Measurements from ENCODE around the gene PIBF1.
"Not testable (repeated sequence)": the region's sequence is repeated elsewhere in the genome, so short reads cannot be mapped to it uniquely, and the experiment has no call there.

PIBF1 gene, protein sequence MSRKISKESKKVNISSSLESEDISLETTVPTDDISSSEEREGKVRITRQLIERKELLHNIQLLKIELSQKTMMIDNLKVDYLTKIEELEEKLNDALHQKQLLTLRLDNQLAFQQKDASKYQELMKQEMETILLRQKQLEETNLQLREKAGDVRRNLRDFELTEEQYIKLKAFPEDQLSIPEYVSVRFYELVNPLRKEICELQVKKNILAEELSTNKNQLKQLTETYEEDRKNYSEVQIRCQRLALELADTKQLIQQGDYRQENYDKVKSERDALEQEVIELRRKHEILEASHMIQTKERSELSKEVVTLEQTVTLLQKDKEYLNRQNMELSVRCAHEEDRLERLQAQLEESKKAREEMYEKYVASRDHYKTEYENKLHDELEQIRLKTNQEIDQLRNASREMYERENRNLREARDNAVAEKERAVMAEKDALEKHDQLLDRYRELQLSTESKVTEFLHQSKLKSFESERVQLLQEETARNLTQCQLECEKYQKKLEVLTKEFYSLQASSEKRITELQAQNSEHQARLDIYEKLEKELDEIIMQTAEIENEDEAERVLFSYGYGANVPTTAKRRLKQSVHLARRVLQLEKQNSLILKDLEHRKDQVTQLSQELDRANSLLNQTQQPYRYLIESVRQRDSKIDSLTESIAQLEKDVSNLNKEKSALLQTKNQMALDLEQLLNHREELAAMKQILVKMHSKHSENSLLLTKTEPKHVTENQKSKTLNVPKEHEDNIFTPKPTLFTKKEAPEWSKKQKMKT

DNA sequence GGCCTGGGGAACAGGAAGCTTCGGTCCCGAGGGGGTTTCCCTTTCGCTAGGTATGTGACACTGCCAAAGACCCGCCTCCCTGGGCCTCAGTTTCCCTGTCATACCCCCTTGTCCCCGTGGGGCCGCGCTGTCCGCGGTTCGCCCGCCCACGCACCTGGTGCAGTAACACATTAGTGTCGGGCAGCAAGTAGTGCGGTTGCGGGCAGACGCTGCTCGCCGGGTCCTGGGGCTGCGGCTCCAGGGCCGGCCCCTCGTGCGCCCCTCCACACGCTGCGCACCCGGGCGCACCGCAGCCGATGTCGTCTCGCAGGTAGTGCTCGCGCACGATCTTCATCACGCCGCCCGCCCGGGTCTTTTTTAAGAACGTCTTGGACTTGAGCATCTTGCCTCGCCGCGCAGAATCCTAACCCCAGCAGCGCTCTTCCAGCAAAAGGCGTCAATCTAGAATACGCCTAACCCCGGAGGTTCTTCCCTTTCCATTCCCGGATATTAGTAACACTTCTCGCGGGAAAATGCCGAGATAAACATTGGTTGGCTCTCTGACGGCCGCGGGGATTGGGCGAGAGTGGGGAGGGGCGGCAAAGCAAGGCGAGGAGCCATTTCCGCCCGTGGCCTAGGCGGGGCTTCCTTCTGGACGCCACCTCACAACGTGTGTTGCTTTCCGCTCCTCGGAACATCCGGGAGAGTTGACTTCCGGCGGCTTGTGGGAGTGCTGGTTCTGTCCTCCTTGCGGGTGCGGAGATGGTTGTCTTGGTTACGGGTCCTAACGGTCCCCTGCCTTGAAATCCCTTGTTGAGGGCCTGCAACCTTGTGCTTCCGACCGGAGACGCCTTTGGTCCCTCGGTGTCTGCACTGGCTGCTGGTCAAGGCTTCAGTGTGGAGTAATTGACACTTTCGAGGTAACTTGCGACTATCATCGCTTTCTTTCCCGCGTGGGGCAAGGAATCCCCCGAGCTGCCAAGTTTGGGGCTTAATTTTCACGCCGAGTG is at the start of gene PIBF1, which contains the start of gene DIS3:
PIBF1 (plus strand) TSS at position 683 of the 989 bp plus-strand sequence. CDS start 1,337 bp downstream, outside the sequence.
DIS3 (minus strand) TSS at position 450 of the 989 bp plus-strand sequence; CDS start at position 382, 68 bp downstream.
- DNase-seq (ENCODE audit: low read depth in 2 of 2), result peak; percentile 96

DNA sequence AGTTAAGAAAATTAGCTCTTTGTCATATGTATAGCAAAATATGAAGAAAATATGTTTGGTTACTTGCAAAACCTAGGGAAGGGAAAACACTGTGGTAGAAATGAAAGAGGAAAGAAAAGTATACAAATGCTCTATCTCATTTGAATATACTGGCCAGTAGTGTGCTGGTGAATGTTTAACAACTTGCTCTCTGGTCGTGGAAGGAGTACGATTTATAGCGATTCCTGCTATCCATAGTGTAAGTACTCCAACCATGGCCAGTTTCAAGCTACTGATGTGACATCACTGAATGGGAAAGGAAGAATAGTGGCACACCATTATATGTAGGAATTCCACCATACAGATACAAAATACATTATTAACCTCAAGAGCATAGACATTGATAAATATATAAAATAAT is 44.9 kb upstream of the PIBF1 start:
- DNase-seq (ENCODE audit: low read depth in 2 of 2), result no peak

DNA sequence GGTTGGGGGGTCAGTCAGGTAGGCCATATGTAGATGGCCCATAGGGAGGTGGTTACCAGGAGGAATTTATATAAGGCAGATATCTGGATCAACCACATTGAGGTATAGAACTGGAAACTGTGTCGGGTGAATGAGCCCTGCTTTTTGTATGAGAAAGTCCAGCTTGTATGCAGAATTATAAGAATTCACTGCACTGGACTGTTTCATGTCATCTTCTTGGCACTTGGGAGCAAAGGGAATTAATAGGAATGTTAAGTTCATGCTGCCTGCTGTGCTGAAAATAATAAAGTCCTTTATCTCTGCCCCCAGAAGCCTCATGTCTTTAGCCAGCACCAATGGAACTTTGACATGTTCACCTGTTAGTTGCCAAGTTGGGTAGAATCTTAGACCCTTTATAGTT is 41.9 kb upstream of the PIBF1 start:
- no peak for DNase-seq (ENCODE audit: low read depth in 2 of 2)

DNA sequence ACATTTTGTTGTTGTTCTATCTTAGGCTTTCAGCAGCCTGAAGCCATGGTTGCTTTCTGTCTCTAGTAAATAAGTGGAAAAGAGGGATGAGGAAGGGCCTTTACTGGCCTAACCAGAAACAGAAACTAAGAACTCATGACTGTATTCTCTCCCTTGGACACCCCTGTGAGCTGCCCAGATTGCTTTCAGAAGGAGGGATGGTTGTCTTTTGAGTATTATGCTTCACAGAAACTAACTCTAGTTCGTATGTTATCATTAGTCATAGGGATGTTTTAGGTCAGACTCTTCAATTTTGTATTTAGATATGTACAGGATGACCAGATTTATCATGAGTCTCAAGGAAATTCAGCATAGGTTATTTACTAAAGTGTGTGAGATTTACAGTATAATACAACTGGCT is 36.7 kb upstream of the PIBF1 start:
- DNase-seq (ENCODE audit: low read depth in 2 of 2), result no peak

DNA sequence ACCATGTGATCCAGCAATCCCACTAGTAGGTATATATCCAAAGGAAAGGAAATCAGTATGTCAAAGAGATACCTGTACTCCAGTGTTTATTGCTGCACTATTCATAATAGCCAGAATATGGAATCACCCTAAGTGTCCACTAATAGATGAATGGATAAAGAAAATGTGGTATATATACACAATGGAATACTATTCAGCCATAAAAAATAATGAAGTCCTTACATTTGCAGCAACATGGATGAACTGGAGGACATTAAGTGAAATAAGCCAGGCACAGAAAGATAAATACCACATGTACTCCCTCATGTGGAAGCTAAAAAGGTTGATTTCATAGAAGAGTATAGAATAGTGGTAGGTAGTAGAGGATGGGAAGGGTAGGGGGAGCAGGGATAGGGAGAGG is 30.7 kb upstream of the PIBF1 start:
- DNase-seq (ENCODE audit: low read depth in 2 of 2), result no peak

DNA sequence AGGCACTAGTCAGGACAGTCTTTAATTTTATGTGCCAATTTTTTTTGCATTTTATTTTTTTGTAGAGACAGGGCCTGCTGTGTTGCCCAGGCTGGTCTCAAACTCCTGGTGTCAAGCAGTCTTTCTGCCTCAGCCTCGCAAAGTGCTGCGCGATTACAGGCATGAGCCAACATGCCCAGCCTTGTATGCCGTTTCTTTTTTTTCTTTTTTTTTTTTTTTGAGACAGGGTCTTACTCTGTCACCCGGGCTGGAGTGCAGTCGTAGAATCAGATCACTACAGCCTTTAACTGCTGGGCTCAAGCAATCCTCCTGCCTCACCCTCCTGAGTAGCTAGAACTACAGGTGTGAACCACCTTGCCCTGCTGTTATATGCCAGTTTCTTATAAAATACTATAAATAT is 27.8 kb upstream of the PIBF1 start:
- DNase-seq (ENCODE audit: low read depth in 2 of 2), result no peak

DNA sequence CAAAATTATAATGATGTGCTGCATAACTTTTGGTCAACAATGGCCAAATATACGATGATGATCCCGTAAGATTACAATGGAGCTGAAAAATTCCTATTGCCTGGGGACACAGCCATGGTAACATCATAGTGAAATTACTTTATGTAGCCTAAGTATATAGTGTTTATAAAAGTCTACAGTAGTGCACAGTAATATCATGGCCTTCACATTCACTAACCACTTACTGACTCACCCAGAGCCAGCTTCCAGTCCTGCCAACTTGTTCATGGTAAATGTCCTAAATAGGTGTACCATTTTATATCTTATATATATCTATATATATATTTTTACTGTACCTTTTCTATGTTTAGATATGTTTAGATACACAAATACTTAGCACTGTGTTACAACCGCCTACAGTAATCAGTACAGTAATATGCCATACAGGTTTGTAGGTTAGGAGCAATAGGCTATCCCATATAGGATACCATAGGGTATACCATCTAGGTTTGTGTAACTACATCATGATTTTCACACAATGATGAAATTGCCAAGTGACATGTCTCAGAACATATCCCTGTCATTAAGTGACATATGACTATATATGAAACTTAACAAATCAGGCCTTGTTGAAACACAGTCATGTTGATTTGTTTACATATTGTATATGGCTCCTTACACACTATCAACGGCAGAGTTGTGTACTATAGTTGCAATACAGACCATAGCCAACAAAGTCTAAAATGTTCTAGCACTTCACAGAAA is 24.0 kb upstream of the PIBF1 start:
- DNase-seq (ENCODE audit: low read depth in 2 of 2), result no peak

DNA sequence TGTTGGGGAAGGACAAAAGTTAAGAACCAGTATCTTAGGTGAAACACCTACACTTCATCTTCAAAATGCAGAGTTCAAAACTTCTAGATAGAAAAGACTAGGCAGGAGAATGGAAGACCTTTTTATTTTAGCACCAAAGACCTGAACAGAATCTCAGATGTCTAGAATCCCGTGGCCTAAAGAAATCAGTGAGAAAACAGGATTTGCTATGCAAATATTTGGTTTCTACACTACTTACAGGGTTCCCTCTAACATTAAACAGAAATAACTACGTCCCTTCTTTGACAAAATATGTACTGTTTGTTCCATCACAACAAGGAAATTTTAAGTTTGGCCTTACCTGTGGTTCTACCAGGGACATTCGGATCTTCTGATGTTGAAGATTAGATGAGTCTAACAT is 21.7 kb upstream of the PIBF1 start:
- DNase-seq (ENCODE audit: low read depth in 2 of 2), result no peak

DNA sequence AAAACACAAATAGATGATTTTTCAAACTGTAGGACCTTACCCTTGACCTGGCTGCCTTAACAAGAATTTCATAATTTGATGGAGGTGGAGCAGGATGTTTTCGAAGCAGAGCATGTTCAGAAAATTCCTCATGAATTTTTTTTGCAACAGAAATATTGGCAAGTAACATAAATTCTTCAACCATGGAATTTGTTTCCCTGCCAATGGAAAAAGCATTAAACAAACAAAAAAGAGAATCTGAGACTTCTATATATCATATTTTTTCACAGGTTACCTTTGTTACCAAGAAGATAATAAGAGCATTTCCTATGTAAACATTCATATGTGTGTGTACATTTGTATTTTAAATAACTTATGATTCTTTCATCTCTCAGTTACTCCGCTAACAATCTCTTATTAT is 18.5 kb upstream of the PIBF1 start:
- DNase-seq (ENCODE audit: low read depth in 2 of 2), result no peak

DNA sequence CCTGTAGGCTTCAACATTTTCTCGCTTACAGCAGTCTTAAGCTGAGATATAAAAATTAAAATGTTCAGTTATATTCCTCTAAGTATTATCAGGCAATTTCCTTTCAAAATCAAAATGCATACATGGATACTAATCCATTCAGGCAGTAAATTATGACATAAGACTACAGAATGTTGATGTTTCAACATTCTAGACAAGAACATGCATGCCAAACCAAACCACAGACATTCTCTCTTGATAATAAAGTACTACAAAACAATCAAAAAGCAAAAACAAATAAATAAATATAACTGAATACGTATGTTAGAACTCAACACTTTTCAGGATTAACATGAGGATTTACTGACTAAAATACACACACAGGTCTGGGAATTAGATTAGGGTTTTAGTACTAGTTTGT is 7.9 kb upstream of the PIBF1 start:
- DNase-seq (ENCODE audit: low read depth in 2 of 2), result no peak

DNA sequence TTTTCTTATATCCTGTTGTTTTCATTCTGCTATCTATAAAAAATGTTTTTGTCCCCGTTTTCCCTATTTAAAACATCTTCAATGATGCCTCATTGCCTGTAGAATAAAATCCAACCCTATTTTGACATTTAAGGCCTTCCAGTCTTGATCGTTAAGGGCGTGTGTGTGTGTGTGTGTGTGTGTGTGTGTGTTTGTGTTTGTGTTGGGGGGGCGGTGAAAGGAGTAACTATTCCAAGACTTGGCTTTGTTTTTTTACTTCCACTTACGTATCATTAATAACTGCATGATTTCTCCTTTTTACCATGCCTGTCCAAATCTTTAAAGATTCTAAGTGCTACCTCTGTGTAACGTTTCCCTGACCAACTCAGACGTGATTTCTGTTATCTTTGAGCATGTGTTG is 784 bp downstream of the PIBF1 start:
- no peak for DNase-seq (ENCODE audit: low read depth in 2 of 2)

DNA sequence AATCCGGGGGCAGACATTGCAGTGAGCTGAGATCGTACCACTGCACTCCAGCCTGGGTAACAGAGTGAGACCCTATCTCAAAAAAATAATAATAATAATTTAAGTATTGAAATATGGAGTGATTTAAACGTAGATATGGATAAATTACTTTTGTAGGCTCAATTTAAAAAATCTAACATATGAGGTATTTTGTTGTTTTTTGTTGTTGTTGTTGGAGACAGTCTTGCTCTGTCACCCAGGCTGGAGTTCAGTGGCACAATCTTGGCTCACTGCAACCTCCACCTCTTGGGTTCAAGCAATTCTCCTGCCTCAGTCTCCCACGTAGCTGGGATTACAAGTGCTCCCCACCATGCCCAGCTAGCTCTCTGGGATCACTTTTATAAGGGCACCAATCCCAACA is 2.7 kb downstream of the PIBF1 start:
- DNase-seq (ENCODE audit: low read depth in 2 of 2), result not testable (repeated sequence)

DNA sequence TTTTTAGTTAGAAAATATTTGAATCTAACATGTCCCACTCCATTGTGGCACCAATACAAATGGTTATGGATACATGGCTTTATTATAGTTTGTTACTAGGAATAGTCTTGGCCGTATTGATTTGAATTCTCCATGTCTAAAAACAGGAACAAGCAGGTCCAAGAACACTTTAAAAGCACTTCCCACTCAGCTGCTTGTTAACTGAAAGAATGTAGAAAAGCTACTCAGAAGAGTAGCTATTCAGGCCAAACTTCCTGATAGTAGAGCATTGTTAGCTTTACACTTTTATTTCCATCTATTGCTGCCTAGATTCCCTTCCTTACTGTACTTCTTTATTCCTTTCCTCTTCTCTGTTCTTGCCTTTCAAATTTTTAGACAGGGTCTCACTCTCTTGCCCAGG is 6.9 kb downstream of the PIBF1 start:
- no peak for DNase-seq (ENCODE audit: low read depth in 2 of 2)

DNA sequence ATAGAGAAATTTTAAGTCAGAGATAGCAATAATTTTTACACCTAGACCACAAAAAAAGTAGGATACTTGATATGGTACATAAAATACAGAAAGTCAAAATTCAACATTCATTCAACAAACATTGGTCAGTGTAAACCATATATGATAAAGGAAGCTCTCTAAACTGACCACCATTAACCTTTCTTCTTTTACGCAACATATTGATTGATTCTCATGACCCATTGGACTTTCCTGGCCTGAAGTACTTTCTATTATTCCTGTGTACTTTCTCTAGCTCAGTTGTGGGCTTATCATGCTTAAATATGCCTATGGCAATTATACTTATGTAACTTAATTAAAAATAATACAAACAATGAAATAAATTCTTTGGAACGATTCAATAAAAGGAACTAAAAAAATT is 10.7 kb downstream of the PIBF1 start:
- no peak for DNase-seq (ENCODE audit: low read depth in 2 of 2)

DNA sequence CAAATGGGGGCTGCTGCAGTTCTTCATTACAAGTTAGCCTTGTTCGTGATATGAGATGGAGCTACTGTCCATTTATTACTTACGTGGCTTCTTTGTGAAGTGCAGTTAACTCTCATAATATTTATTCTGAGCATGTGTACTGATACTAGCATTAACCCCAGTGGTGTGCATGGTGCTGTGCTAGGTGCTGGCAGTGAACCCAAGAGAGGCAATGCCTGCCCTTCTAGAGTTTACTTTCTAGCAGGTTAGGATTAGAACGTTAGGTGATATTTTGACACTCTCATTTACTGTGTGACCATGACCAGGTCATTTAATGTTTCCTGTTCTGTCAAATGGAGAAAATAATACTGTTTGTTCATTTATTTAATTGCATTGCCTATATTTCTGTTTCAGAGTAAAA is 16.9 kb downstream of the PIBF1 start:
- no peak for DNase-seq (ENCODE audit: low read depth in 2 of 2)

DNA sequence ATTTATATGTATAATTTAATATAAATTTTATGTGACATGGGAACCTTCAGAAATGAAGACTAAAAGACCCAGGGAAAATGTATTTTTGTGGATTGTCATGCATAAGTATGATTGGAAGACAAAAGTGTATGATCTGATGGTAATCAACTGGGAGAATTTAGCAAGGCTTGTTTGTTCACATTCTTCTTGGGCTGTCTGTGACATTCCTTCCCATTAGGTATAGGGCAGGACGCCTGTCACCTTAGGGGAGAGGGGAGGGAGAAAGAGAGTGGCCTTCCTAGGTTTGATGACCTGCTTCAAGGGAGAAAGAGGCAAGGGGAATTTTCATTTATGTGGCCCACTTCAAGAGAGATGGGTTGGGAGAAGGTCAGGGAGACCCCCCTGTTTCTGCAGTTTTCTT is 22.4 kb downstream of the PIBF1 start:
- no peak for DNase-seq (ENCODE audit: low read depth in 2 of 2)

DNA sequence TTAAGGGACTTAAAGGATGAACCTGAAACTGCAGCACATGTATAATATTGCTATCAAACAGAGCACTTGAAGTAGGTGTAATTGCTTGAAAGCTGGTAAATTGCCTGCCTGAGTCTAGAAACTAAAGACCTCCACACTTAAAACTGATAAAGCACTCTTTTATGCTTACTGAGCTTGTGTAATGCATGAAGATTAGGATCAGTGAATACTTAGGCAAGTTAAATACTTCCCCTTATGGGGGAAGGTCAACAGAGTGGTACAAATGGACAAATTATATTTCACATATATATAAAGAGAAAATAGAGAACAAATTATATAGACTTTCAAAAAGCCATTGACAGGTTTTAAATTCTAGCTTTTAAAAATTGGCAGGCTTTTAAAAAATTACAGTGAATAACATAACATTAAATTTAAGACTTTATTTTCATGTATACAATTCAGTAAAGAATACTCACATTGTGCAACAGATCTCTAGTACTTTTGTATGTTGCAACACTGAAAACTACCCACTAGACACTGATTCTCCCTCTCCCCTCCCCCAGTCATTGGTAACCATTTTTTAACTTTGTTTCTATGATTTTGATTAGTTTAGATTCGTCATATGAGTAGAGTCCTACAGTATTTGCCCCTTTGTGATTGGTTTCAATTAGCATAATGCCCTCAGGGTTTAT is 23.9 kb downstream of the PIBF1 start:
- no peak for DNase-seq (ENCODE audit: low read depth in 2 of 2)

DNA sequence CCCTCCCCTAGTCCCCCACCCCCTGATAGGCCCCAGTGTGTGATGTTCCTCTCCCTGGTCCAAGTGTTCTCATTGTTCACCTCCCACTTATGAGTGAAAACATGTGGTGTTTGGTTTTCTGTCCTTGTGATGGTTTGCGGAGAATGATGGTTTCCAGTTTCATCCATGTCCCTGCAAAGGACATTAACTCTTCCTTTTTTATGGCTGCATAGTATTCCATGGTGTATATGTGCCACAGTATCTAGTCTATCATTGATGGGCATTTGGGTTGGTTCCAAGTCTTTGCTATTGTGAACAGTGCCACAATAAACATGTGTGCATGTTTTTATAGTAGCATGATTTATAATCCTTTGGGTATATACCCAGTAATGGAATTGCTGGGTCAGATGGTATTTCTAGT is 24.6 kb downstream of the PIBF1 start:
- DNase-seq (ENCODE audit: low read depth in 2 of 2), result not testable (repeated sequence)

DNA sequence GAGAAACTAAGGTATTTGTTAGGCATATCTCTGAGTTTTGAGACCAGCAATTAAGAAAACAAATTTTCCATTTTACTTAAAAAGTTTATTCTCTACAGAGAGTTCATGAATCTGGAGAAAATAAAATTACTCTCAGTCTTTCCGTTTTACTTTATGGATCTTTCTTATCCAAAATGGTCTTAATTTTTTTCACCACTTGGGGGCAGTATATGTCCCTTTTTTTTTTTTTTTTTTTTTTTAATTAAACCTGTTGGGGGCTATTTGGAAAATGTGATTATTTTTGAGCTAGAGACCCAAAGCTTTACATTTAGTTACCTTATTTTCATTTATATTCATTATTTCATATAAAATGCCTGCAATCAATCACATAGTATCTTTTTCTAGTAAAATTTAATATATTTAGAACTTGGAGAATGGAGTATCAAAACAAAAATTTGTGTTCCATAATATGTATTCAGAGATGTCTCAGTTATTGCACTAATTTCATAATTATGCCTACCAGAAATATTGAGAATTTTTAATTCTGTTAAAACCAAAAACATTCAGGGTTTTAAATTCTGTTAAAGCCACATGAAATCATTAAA is 27.1 kb downstream of the PIBF1 start:
- no peak for DNase-seq (ENCODE audit: low read depth in 2 of 2)

All from fibroblast of skin of left quadriceps (primary cell).